AG09309 (cell line): ENCODE measurements around the gene ENO4.

ENCODE experiments used
- DNase-seq: peaks from one replicate; pipeline ENCODE4 v3.0.0-alpha.2; 2010; ENCODE audit warnings: low read depth
- H3K4me3 ChIP-seq: 2 replicates; pipeline ENCODE4 v1.5.1; 2011; ENCODE audit warnings: mild to moderate bottlenecking, low read depth, low read length, moderate library complexity; ENCODE audit not compliant: control insufficient read depth
- CTCF ChIP-seq: IDR thresholded peaks from 2 replicates; pipeline ENCODE4 v1.5.1; 2011; ENCODE audit warnings: mild to moderate bottlenecking, low read depth, low read length, inconsistent platforms; ENCODE audit not compliant: insufficient read depth, control insufficient read depth; ENCODE audit errors: missing control alignments

ENO4 gene

GRCh38 chr10:116931806-116932205 is 82.5 kb downstream of the ENO4 start:
- DNase-seq, result no peak
- H3K4me3 ChIP-seq, result no peak overlapping the region

More at GRCh38 chr10:116931806-116932205, 82.5 kb downstream of the ENO4 start:
- no peak for TF ChIP-seq CTCF
